Upper lobe of left lung (tissue), 6 donors: ENCODE results near the gene SPDYA. TPM values are rescaled to one million over a fixed set of nuclear protein-coding genes. Genes with fewer than 3 reads are reported as not detected.
A peak's percentile ranks its signal among the peaks of the same experiment; 100 is the strongest.

Experiments used
- ATAC-seq, 2 donors: fragments of 200-7000 bp; cut with Tn5 transposase; one replicate each; pipeline ENCODE4 v1.9.1; 2022; ENCODE audit warnings: mild to moderate bottlenecking in 2 of 2, moderate library complexity in 2 of 2; ENCODE audit not compliant: low FRiP score in 2 of 2
- DNase-seq, 2 donors: peaks; one replicate each; pipeline ENCODE4 v3.0.0-alpha.2; 2019 to 2020
- H3K27ac ChIP-seq, 4 donors: fragments of 200-600 bp; sonication (generic); one replicate each; pipeline ENCODE4 v1.5.1; 2016 to 2019
- H3K27me3 ChIP-seq, 4 donors: fragments of 200-600 bp; sonication (generic); one replicate each; pipeline ENCODE4 v1.5.1; 2017 to 2019
- H3K36me3 ChIP-seq, 4 donors: fragments of 200-600 bp; sonication (generic); one replicate each; pipeline ENCODE4 v1.5.1; 2016 to 2019
- H3K4me1 ChIP-seq, 4 donors: fragments of 200-600 bp; sonication (generic); one replicate each; pipeline ENCODE4 v1.5.1; 2018 to 2019
- H3K4me3 ChIP-seq, 4 donors: fragments of 200-600 bp; sonication (generic); one replicate each; pipeline ENCODE4 v1.5.1; 2017 to 2019; ENCODE audit warnings: mild to moderate bottlenecking in 2 of 4, moderate library complexity in 1 of 4
- H3K9me3 ChIP-seq, 4 donors: fragments of 200-600 bp; sonication (generic); one replicate each; pipeline ENCODE4 v1.5.1; 2018 to 2019
- EP300 ChIP-seq, 4 donors: sonication (generic); formaldehyde crosslinking; IDR thresholded peaks; one replicate each; pipeline ENCODE4 v1.5.1; 2017; ENCODE audit warnings: antibody characterized with exemption in 4 of 4, control low read depth in 2 of 4
- POLR2A ChIP-seq, 4 donors: fragments of 450-650 bp; IDR thresholded peaks; one replicate each; pipeline ENCODE4 v1.5.1; 2016 to 2017; ENCODE audit warnings: antibody characterized with exemption in 4 of 4, mild to moderate bottlenecking in 2 of 4
- POLR2AphosphoS5 ChIP-seq, 2 donors: sonication (generic); formaldehyde crosslinking; IDR thresholded peaks; one replicate each; pipeline ENCODE4 v1.5.1; 2017; ENCODE audit warnings: antibody characterized with exemption in 2 of 2
- WGBS, 2 donors: methylation state at CpG; one replicate each; pipeline ENCODE4 v1.1.5; 2017 to 2018; 5-methylcytosine and 5-hydroxymethylcytosine counted together
- total RNA-seq, 6 donors: library from RNA; depleted of rRNA in 4 of 6; stranded (reverse); fragments of >200 nt in 4 of 6; gene quantifications; one replicate each; pipeline versions ENCODE4 v1.1.0 to v1.2.1, GENCODE V29; 2016 to 2021
- TF ChIP-seq, protein P1 (sequence below), 6 experiments: fragments of 450-650 bp in 4 of 6; fragments of 200-600 bp in 2 of 6; sonication (generic) in 2 of 6; IDR thresholded peaks; one replicate each; pipeline ENCODE4 v1.5.1; 2016 to 2019; ENCODE audit warnings: antibody characterized with exemption in 6 of 6
- donor health status: DM: no; HTN: no; CAD: no; lungs with moderate emphysema.
- donor health status: DM: no; HTN: yes; CAD: no; lungs with severe emphysema.

The SPDYA gene
- total RNA-seq, 6 donors from 2014 or later = 1.0 to 2.3 (median 1.6) TPM

DNA sequence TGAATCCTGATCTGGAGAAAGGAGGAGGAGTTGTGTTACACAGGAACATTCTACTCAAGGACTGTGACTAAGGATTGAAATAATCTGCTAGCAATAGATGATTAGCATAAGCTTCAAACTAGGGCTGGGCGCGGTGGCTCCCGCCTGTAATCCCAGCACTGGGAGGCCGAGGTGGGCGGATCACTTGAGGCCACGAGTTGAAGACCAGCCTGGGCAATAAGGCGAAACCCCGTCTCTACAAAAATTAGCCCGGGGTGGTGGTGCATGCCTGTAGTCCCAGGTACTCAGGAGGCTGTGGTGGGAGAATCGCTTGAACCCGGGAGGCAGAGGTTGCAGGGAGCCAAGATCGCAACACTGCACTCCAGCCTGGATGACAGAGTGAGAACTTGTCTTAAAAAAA is 58.0 kb downstream of the SPDYA start:
- TF ChIP-seq POLR2AphosphoS5 (IDR thresholded peaks at IDR 0.05) (no peak), EP300 (IDR thresholded peaks at IDR 0.05) (no peak), POLR2A (IDR thresholded peaks at IDR 0.05) (no peak)
- TF ChIP-seq, protein P1, sequence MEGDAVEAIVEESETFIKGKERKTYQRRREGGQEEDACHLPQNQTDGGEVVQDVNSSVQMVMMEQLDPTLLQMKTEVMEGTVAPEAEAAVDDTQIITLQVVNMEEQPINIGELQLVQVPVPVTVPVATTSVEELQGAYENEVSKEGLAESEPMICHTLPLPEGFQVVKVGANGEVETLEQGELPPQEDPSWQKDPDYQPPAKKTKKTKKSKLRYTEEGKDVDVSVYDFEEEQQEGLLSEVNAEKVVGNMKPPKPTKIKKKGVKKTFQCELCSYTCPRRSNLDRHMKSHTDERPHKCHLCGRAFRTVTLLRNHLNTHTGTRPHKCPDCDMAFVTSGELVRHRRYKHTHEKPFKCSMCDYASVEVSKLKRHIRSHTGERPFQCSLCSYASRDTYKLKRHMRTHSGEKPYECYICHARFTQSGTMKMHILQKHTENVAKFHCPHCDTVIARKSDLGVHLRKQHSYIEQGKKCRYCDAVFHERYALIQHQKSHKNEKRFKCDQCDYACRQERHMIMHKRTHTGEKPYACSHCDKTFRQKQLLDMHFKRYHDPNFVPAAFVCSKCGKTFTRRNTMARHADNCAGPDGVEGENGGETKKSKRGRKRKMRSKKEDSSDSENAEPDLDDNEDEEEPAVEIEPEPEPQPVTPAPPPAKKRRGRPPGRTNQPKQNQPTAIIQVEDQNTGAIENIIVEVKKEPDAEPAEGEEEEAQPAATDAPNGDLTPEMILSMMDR (IDR thresholded peaks at IDR 0.05) = no peak
- ATAC-seq (no peak), DNase-seq (no peak)
- Histone ChIP-seq H3K9me3 (no peaks in the 10 kb centered on the region), H3K36me3 (peaks cover 0 to 9% (median 0%) of the 10 kb centered on the region in 4 donors), H3K27me3 (no peaks in the 10 kb centered on the region), H3K4me1 (peaks cover 25 to 31% (median 28%) of the 10 kb centered on the region in 4 donors), H3K27ac (no peak overlapping the region), H3K4me3 (peak overlapping the region in 2 of 4 donors; percentile 5 to 74)
- 81% methylated on average over 12 of the region's 12 CpGs for WGBS, 2 donors

- H3K4me1 ChIP-seq = peaks cover 25 to 31% (median 28%) of the 10 kb centered on the region in 4 donors
- ATAC-seq = peak; percentile 42 to 61
- no peaks in the 10 kb centered on the region for H3K27me3 ChIP-seq
- peak overlapping the region; percentile 73 to 83 (median 82) for H3K27ac ChIP-seq
- H3K4me3 ChIP-seq = peak overlapping the region; percentile 74 to 99 (median 96)
- H3K9me3 ChIP-seq = no peaks in the 10 kb centered on the region
- peaks cover 0 to under 1% (median 0%) of the 10 kb centered on the region in 4 donors for H3K36me3 ChIP-seq
- TF ChIP-seq EP300 (IDR thresholded peaks at IDR 0.05) = no peak
- TF ChIP-seq POLR2A (IDR thresholded peaks at IDR 0.05) = no peak
- TF ChIP-seq, protein P1 (IDR thresholded peaks at IDR 0.05) = no peak
- no peak for TF ChIP-seq POLR2AphosphoS5 (IDR thresholded peaks at IDR 0.05)
- 0 to 3% methylated on average over 9 to 29 of the region's 29 CpGs for WGBS, 2 donors
- peak in 1 of 2 donors; percentile 27 for DNase-seq
Measured at GRCh38 chr2:28869494-28870145, 59.0 kb downstream of the SPDYA start.

GRCh38 chr2:28870146-28870891 is 59.7 kb downstream of the SPDYA start, which contains the start of gene TRMT61B:
TRMT61B (minus strand) TSS chr2:28870309; CDS start chr2:28870277, 32 bp downstream.
- peak within 1 kb of the TSS; percentile 74 to 99 (median 96) for H3K4me3 ChIP-seq
- H3K9me3 ChIP-seq = no peaks in the 10 kb centered on the region
- peak within 1 kb of the TSS; percentile 73 to 83 (median 82) for H3K27ac ChIP-seq
- ATAC-seq = peak; percentile 100
- no peaks in the 10 kb centered on the region for H3K27me3 ChIP-seq
- peak; percentile 96 to 100 for DNase-seq
- no peaks in the 10 kb centered on the region for H3K36me3 ChIP-seq
- TF ChIP-seq POLR2AphosphoS5 (IDR thresholded peaks at IDR 0.05) = peak; percentile 91 to 97
- TF ChIP-seq, protein P1 (IDR thresholded peaks at IDR 0.05) = peak in 1 of 6 experiments; percentile 45
- peak in 3 of 4 donors; percentile 77 to 86 (median 80) for TF ChIP-seq POLR2A (IDR thresholded peaks at IDR 0.05)
- TF ChIP-seq EP300 (IDR thresholded peaks at IDR 0.05) = no peak
- H3K4me1 ChIP-seq = peaks cover 25 to 31% (median 28%) of the 10 kb centered on the region in 4 donors
- WGBS, 2 donors = 0 to 1% methylated on average over 15 to 47 of the region's 57 CpGs

- no peak overlapping the region for H3K27ac ChIP-seq
- WGBS, 2 donors = 85 to 90% methylated on average over 3 of the region's 3 CpGs
Measured at GRCh38 chr2:28871620-28872019, 61.0 kb downstream of the SPDYA start.

More at GRCh38 chr2:28871620-28872019, 61.0 kb downstream of the SPDYA start:
- Histone ChIP-seq H3K27me3 (no peaks in the 10 kb centered on the region), H3K4me1 (peaks cover 25 to 31% (median 28%) of the 10 kb centered on the region in 4 donors), H3K4me3 (no peak overlapping the region), H3K36me3 (no peaks in the 10 kb centered on the region), H3K9me3 (no peaks in the 10 kb centered on the region)
- TF ChIP-seq POLR2A (IDR thresholded peaks at IDR 0.05) = no peak
- TF ChIP-seq, protein P1 (IDR thresholded peaks at IDR 0.05) = no peak
- no peak for TF ChIP-seq POLR2AphosphoS5 (IDR thresholded peaks at IDR 0.05)
- no peak for TF ChIP-seq EP300 (IDR thresholded peaks at IDR 0.05)
- no peak for DNase-seq
- no peak for ATAC-seq
